HCT116 (cell line): ENCODE results near the gene APAF1. TPM values are rescaled to one million over a fixed set of nuclear protein-coding genes. Genes with fewer than 3 reads are reported as not detected.

Source experiments
- ATAC-seq: fragments of 200-7000 bp; cut with Tn5 transposase; 2 replicates; pipeline ENCODE4 v1.9.1; 2020; ENCODE audit warnings: mild to moderate bottlenecking, moderate library complexity
- BruUV-seq: library from RNA; stranded (reverse); fragments of 400-500 nt; replicated peaks from 2 replicates; lab custom pipeline; 2021; lab: Mats Ljungman, UMichigan
- CTCF ChIA-PET: fragments of 300-600 bp; sonication (Branson Sonifier 250); formaldehyde crosslinking; loops from one replicate; lab custom pipeline; 2021; ENCODE audit warnings: antibody characterized with exemption; lab: Charles Lee
- POLR2A ChIA-PET: fragments of 300-600, 350-600 bp; sonication (Branson Sonifier 250); formaldehyde crosslinking; loops from one replicate; lab custom pipeline; 2021; ENCODE audit warnings: antibody characterized with exemption; lab: Charles Lee
- RAD21 ChIA-PET, 2 experiments: fragments of 300-600 bp; sonication (Branson Sonifier 250); formaldehyde crosslinking; loops; one replicate each; lab custom pipeline; 2023; ENCODE audit warnings: low total read pairs in 2 of 2; ENCODE audit not compliant: uncharacterized antibody in 2 of 2, unreplicated experiment in 2 of 2, low non-redundant PET in 1 of 2; lab: Charles Lee
- DNase-seq: peaks from one replicate; pipeline ENCODE4 v3.0.0-alpha.2; 2010; ENCODE audit warnings: low read depth, low spot score
- H2AFZ ChIP-seq: fragments of 200-600 bp; shearing (Covaris generic), sonication (generic); 2 replicates; pipeline ENCODE4 v1.6.1; 2017; ENCODE audit warnings: low read depth, mixed run types, mixed read lengths, antibody characterized with exemption, low read length; ENCODE audit not compliant: poor library complexity, severe bottlenecking
- H3K27ac ChIP-seq: 2 replicates; pipeline ENCODE4 v1.5.1; 2012; ENCODE audit warnings: low read depth, low read length
- H3K27me3 ChIP-seq: fragments of 200-600 bp; sonication (generic); 2 replicates; pipeline ENCODE4 v1.6.1; 2016; ENCODE audit warnings: mixed run types, low read length, mixed read lengths; ENCODE audit not compliant: insufficient read depth
- H3K36me3 ChIP-seq, 2 experiments: fragments of 200-500 bp in 1 of 2; fragments of 200-600 bp in 1 of 2; sonication (Bioruptor generic) in 1 of 2; sonication (generic) in 1 of 2; 2 replicates each; pipeline versions ENCODE4 v1.5.1 to v1.6.1; 2014 to 2016; ENCODE audit warnings: low read length in 2 of 2, inconsistent platforms in 1 of 2, mixed read lengths in 1 of 2, mixed run types in 1 of 2; ENCODE audit not compliant: insufficient read depth in 2 of 2, control insufficient read depth in 1 of 2
- H3K4me1 ChIP-seq, 2 experiments: fragments of 200-600 bp in 1 of 2; sonication (generic) in 1 of 2; 2 replicates each; pipeline versions ENCODE4 v1.5.1 to v1.6.1; 2012 to 2017; ENCODE audit warnings: low read length in 2 of 2, inconsistent platforms in 1 of 2, mild to moderate bottlenecking in 1 of 2, mixed read lengths in 1 of 2, mixed run types in 1 of 2, moderate library complexity in 1 of 2; ENCODE audit not compliant: insufficient read depth in 2 of 2, control insufficient read depth in 1 of 2
- H3K4me2 ChIP-seq: fragments of 200-600 bp; sonication (generic); 2 replicates; pipeline ENCODE4 v1.6.1; 2017; ENCODE audit warnings: mixed run types, low read length, mixed read lengths
- H3K4me3 ChIP-seq, 2 experiments: fragments of 200-600 bp in 1 of 2; sonication (generic) in 1 of 2; replicated peaks in 1 of 2; 2 replicates each; pipeline ENCODE4 v1.5.1; 2011 to 2016; ENCODE audit warnings: low read length in 2 of 2, control low read depth in 1 of 2, low read depth in 1 of 2, mild to moderate bottlenecking in 1 of 2, mixed read lengths in 1 of 2, mixed run types in 1 of 2
- H3K79me2 ChIP-seq: fragments of 200-600 bp; sonication (generic); 2 replicates; pipeline ENCODE4 v1.6.1; 2017; ENCODE audit warnings: mild to moderate bottlenecking, mixed run types, low read length, moderate library complexity, mixed read lengths; ENCODE audit not compliant: insufficient read depth
- H3K9ac ChIP-seq: fragments of 200-600 bp; sonication (generic); 2 replicates; pipeline ENCODE4 v1.6.1; 2016; ENCODE audit warnings: low read length, mixed read lengths
- H3K9me2 ChIP-seq: fragments of 200-600 bp; sonication (generic), shearing (Covaris generic); 2 replicates; pipeline ENCODE4 v1.6.1; 2017; ENCODE audit warnings: mixed run types, mild to moderate bottlenecking, moderate library complexity; ENCODE audit not compliant: insufficient read depth
- H3K9me3 ChIP-seq, 2 experiments: fragments of 200-500 bp in 1 of 2; fragments of 200-600 bp in 1 of 2; sonication (Bioruptor generic) in 1 of 2; sonication (generic) in 1 of 2; 2 replicates each; pipeline ENCODE4 v1.6.1; 2014 to 2017; ENCODE audit warnings: low read length in 2 of 2, mixed read lengths in 2 of 2, inconsistent platforms in 1 of 2, low read depth in 1 of 2, mild to moderate bottlenecking in 1 of 2, mixed run types in 1 of 2, moderate library complexity in 1 of 2; ENCODE audit not compliant: control insufficient read depth in 1 of 2, insufficient read depth in 1 of 2
- H4K20me1 ChIP-seq: fragments of 200-600 bp; sonication (generic), shearing (Covaris generic); 2 replicates; pipeline ENCODE4 v1.6.1; 2017; ENCODE audit warnings: mixed run types, mild to moderate bottlenecking, moderate library complexity; ENCODE audit not compliant: insufficient read depth
- ATF3 ChIP-seq: IDR thresholded peaks from 2 replicates; pipeline ENCODE4 v1.6.1; 2012
- CBX3 ChIP-seq: IDR thresholded peaks from 2 replicates; pipeline ENCODE4 v1.6.1; 2012; ENCODE audit warnings: low read depth
- EGR1 ChIP-seq: IDR thresholded peaks from 2 replicates; pipeline ENCODE4 v1.6.1; 2012; ENCODE audit warnings: low read depth
- ELF1 ChIP-seq: IDR thresholded peaks from 2 replicates; pipeline ENCODE4 v1.6.1; 2012; ENCODE audit warnings: low read depth, borderline replicate concordance
- FOSL1 ChIP-seq: IDR thresholded peaks from 2 replicates; pipeline ENCODE4 v1.6.1; 2012; ENCODE audit warnings: low read depth
- POLR2A ChIP-seq: IDR thresholded peaks from 2 replicates; pipeline ENCODE4 v1.7.0; 2011; ENCODE audit warnings: borderline replicate concordance; ENCODE audit not compliant: insufficient read depth, insufficient read length; ENCODE audit errors: extremely low read depth
- POLR2AphosphoS5 ChIP-seq: IDR thresholded peaks from 2 replicates; pipeline ENCODE4 v1.6.1; 2011; ENCODE audit warnings: mild to moderate bottlenecking, low read depth, low read length, moderate library complexity
- RAD21 ChIP-seq: IDR thresholded peaks from 2 replicates; pipeline ENCODE4 v1.6.1; 2012; ENCODE audit warnings: low read depth, mild to moderate bottlenecking
- SIN3A ChIP-seq: IDR thresholded peaks from 2 replicates; pipeline ENCODE4 v1.6.1; 2012; ENCODE audit warnings: low read depth
- SRF ChIP-seq: IDR thresholded peaks from 2 replicates; pipeline ENCODE4 v1.6.1; 2012; ENCODE audit warnings: low read depth
- ZBTB33 ChIP-seq: IDR thresholded peaks from 2 replicates; pipeline ENCODE4 v1.6.1; 2011; ENCODE audit warnings: mild to moderate bottlenecking, low read length, moderate library complexity; ENCODE audit not compliant: insufficient replicate concordance; ENCODE audit errors: extremely low read depth
- ZFX ChIP-seq: fragments of 450-650 bp; IDR thresholded peaks from 2 replicates; pipeline ENCODE4 v1.6.1; 2017
- ZNF274 ChIP-seq: fragments of 200-500 bp; sonication (Bioruptor generic); IDR thresholded peaks from 2 replicates; pipeline ENCODE4 v1.6.1; 2014; ENCODE audit warnings: mild to moderate bottlenecking, low read depth, low read length, inconsistent platforms
- intact Hi-C: fragments of 100-400 bp; cut with micrococcal nuclease; formaldehyde crosslinking; loops from 2 replicates; pipeline ENCODE4 v1.10.0; 2022
- total RNA-seq: library from RNA; stranded (reverse); gene quantifications from one replicate; pipeline ENCODE4 v1.2.1, GENCODE V29; 2021; ENCODE audit not compliant: unreplicated experiment

Gene APAF1
- total RNA-seq, 1 experiment from 2014 or later = 13.9 TPM

GRCh38 chr12:98780261-98780660, 135.2 kb downstream of the APAF1 start:
- CTCF ChIA-PET = no interaction called here
- RAD21 ChIA-PET = no interaction called here
- Histone ChIP-seq H3K9me3 (no peaks in the 10 kb centered on the region), H3K4me3 (no peak overlapping the region), H4K20me1 (no peaks in the 10 kb centered on the region), H3K79me2 (no peaks in the 10 kb centered on the region), H3K27ac (no peak overlapping the region), H3K4me2 (no peak overlapping the region), H3K9ac (no peak overlapping the region), H3K36me3 (no peaks in the 10 kb centered on the region), H3K27me3 (peaks cover 66% of the 10 kb centered on the region), H2AFZ (no peak overlapping the region), H3K9me2 (no peaks in the 10 kb centered on the region), H3K4me1 (no peaks in the 10 kb centered on the region)
- TF ChIP-seq SRF = no peak
- no peak for TF ChIP-seq RAD21
- BruUV-seq = no TSS peak
- intact Hi-C loops = no loop called here
- no peak for ATAC-seq
- DNase-seq = no peak
- POLR2A ChIA-PET = no interaction called here

- POLR2A ChIA-PET = no interaction called here
- Histone ChIP-seq H3K4me1 (no peaks in the 10 kb centered on the region), H3K9me2 (no peaks in the 10 kb centered on the region)
- TF ChIP-seq EGR1 (no peak), POLR2AphosphoS5 (no peak), ZBTB33 (no peak), ATF3 (no peak), CBX3 (no peak), POLR2A (no peak), ELF1 (no peak), SIN3A (no peak), ZNF274 (no peak), ZFX (no peak), FOSL1 (no peak)
- TF ChIP-seq, all 23 proteins: peak for 0
- no peak overlapping the region for H2AFZ ChIP-seq
- no peaks in the 10 kb centered on the region for H3K36me3 ChIP-seq
- BruUV-seq = no TSS peak
- ATAC-seq (no peak), DNase-seq (no peak)
- intact Hi-C loops = no loop called here
- no peaks in the 10 kb centered on the region for H3K9me3 ChIP-seq
- no peak overlapping the region for H3K4me2 ChIP-seq
- RAD21 ChIA-PET = no interaction called here
- no peaks in the 10 kb centered on the region for H4K20me1 ChIP-seq
- H3K4me3 ChIP-seq = no peak overlapping the region
- no peak overlapping the region for H3K9ac ChIP-seq
- no peaks in the 10 kb centered on the region for H3K79me2 ChIP-seq
- CTCF ChIA-PET = no interaction called here
- no peak overlapping the region for H3K27ac ChIP-seq
- H3K27me3 ChIP-seq = peaks cover 84% of the 10 kb centered on the region
Measured at GRCh38 chr12:98783420-98783819, 138.3 kb downstream of the APAF1 start.
